GM19025 (cell line): ENCODE results near the gene SND1.
"Not testable (repeated sequence)": the region's sequence is repeated elsewhere in the genome, so short reads cannot be mapped to it uniquely, and the experiment has no call there.

ENCODE experiments used
- ATAC-seq: cut with Tn5 transposase; IDR thresholded peaks from one replicate; pipeline ENCODE4 v1.9.1; 2021; ENCODE audit warnings: mild to moderate bottlenecking, low read depth, moderate library complexity; ENCODE audit not compliant: unreplicated experiment

SND1 gene

DNA sequence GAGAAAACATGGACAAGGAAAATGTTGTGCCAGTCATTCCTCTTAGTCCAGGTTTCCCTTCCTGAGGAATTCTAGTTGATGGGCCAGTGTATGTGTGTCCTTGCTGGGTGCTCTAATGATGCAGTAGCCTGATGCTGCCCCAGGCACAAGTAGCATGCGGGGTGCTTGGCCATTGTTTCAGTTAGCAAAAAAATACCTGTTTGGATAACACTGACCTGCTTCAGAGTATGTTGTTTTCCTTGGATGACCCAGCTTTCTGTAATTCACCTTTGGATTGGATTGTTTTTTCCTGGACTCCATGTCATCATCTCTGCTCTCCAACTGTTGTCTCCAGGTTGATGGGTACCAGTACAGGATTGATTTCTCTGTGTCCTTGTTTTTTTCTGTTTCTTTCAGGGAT is 169.2 kb downstream of the SND1 start:
- ATAC-seq: no peak

DNA sequence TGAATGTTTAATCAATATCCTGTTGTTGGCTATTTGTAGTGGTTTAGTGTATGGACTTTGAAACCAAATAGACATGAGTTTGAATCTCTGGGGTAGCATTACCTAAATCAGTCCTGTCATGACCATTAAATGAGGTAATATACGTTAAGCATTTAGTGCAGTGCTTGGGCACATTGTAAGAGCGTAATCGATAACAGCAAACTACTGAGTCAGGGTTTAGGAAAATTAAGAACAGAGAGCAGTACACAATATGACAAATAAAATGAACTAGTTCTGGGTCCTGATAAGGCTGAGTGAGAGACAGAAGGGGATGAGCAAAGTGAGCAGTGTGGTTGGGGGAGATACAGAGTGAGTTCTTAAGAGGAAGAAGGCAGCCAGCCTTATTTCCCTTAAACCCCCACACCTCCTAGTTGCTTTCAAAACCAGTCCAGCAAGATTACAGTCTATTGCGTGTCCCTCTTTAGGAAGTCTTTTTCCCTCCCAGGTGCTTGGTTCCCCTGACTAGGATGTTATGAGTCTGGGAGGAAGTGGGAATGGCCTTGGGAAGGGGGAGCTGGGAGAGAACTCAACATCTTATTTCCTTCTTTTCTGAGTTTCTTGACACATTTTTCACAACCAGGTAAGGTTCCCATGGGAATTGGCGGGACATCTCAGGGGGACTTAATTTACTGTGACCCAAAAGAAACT is 171.0 kb downstream of the SND1 start:
- ATAC-seq: no peak

DNA sequence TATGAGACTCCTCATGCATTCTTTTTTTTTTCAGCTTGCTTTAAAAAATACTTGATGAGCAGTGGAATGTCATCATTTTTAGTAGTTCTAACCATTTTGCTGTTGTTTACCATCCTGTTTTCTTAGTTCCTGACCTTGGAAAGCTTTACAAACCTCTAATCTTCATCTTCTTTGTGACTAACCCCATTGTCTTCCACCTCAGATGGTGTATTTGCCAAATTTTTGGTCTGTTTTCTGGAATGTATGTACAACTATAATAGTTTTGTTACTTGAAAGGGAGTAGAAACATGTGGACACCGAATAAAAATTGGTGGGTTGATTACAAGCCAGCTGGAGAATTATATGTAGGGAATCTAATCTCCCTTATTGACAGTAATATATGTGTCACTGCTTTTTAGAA is 172.7 kb downstream of the SND1 start:
- ATAC-seq: no peak

DNA sequence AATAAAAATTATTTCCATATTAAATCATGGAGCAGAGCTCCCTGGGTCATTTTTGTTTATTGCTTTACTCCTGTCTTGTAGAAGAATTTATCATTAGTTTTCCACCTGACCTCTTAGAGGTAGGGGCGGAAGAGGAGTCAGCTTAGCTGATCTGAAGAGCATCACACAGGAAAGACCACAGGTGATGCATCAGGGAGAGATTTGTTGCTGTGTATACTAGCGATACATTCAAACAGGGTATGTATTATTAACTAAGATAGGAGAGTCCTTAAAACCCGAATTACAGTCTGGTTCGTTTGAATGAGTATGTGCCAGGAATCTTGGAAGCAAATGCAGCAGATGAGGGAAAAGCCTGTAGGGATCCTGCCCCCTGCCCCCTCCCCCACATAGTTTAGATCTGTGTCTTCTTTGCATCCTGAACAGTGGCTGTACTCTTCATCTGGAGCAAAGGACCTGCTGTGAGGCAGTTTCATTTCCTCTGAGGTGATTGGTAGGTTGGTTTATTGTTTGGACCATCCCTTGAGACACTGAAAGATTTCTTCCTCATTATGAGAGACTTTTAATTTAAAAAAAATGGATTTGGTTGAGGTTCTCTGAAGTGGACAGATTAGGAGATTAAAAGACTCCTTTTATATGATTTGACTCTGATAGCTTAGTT is 177.0 kb downstream of the SND1 start:
- ATAC-seq: no peak

DNA sequence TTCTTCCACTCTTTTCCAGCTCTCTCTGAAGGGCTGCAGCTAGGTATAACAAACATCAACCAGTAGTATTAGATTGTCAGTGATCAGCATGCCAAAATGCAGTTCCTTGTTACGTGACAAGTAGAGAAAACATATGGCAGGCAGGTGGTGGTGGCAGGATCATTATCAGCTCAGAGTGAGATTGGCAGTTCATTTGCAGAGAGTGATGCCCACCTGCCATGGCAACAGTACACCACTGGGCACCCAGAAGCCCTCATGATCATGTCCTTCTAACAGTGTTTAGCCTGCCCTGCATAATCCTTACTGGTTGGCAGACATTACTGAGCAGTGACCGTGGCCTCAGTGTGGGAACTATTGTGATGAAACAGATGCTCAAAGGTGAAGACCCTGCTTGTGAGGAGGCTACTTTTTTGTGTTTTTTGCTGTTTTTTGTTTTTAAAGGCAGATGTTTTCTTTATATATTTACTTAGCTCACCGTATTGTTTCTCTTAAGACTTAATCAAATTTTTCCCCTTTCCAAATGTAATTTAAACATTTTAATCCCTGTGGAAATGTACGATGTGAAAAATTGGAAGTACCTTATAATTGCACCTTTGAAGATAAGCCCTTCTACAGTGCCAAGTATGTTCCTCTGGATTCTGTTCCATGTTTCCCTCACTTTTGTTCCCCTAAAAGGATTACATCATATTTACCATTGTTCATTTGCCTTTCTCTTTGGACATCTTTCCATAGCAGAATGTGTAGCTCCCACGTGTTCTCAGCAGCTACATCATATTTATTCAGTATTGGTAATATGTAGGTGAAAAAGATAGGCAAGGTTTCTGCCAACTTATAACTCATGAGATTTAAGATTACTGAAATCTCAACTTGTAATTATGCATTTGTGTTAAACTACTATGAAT is 179.6 kb downstream of the SND1 start:
- no peak for ATAC-seq

DNA sequence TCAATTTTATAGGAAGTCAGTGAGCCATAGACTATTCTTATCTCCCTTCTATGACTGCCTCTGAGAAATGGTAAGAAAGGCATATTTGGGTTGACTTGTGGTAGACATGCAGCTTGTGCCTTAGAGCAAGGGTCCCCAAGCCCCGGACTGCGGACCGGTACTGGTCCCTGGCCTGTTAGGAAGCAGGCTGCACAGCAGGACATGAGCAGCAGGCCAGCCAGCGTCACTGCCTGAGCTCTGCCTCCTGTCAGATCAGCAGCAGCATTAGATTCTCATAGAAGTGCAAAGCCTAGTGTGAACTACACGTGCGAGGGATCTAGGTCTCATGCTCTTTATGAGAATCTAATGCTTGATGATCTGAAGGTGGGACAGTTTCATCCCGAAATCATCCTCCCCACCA is 180.6 kb downstream of the SND1 start:
- ATAC-seq: no peak

DNA sequence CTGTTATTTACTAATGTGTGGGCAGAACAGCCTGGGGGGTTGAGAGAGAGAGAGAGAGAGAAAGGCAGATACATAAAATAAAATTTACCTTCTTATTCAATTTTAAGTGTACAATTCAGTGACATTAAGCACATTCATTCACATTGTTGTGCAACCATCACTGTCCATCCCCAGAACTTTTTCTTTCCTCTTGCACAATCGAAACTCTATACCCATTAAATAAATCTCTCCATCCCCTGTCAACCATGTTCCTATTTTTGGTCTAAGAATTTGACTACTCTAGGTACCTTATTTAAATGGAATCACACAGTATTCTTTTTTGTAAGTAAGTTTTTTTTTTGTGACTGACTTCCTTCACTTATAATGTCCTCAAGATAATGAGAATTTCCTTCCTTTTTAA is 181.6 kb downstream of the SND1 start:
- no peak for ATAC-seq

DNA sequence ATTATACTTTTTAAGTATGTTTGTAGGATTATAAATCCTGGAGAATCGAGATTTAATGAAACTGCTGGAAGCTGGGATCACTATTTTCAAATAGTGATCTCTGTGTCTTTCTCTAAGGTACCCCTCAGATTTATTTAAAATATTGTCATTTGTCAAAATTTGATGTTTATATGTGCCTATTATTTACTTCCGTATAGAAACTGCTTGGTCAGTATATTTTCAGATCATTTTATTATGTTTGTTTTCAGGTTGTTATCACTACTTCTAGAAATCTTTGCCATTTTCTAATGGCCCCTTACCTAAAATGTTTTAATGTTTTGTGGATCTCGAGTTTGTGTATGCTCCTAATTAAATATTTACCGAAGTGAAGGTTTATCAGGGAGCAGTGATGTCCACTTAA is 183.7 kb downstream of the SND1 start:
- no peak for ATAC-seq

DNA sequence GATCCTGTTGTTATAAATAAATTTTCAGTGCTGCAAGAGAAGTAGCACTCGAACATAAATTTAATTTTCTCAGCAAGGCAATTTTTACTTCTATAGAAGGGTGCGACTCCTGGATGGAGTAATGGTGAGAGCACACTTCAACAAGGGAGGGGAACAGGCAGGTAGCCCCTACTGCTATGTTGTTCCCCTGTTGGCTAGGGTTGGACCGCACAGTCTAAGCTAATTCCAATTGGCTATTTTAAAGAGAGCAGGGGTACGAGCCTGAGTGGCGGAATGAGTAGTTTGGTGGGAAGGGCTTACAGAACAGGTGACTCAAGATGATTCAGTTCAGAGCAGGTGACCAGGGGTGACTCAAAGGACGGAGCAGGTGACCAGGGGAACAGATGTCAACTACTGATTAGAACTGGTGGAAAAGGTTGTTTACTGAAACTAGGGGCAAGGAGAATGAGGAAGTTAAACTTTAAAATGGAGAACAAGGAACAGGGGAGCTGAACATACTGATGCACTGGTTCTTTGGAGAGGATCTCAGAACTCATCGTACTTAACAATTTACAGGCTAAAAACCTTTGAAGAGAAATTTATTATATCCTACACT is 185.9 kb downstream of the SND1 start:
- ATAC-seq: not testable (repeated sequence)

DNA sequence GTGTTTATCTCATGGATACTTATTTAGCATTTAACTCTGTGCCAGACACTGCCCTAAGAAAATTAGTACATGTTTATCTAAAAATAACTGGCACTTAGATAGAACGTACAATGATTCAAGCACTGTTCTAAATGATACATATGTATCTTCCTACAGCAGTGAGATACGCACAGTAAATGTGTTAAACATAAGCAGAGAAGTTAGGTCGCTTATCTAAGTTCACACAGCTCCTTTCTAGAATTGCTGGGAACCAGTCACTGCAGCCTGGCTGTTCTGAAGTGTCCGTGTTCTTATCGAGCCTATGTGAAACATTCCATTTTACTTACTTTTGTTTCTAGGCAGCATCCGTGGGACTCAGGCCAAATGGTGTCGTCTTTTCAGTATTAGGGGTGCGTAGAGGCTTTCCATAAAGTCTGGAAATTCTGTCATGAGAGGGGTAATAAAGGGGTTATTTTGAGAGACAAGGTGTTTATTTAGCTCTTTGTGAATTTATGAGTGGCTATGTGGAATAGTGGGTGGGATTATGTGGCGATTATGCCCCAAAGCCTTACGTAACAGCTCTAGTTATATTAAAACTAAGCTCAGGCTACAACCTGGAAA is 186.9 kb downstream of the SND1 start:
- no peak for ATAC-seq

DNA sequence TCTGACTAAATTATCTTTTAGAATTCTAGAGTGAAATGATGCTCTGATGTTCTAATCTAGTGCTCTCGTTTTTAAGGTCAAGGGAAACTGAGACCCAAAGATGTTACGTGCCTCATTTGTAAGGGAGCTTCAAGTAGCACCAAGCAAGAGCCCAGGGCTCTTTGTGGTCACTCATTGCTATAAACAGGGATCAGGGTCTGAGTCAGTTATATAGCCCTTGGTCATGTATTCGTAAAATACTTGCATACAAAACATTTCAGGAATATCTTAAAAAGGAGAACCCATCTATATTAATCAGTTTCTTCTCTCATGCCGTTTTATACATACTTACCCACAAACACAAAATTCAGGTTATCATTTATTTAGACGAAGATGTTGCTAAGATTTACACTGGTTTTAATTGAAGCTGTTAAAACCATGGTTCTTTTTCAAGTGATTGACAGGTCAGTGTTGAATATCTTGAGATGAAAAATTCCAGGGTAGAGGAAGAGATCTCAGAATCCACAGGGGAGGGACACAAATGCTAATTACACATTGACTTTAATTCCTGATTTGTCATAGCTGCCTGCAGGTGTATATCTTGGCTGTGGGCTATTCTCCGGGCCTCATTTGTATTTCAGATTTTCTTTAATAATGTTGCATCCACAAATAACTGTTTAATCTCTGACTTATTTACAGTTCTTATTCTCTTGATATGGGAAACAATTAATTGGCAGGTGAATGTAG is 188.4 kb downstream of the SND1 start:
- ATAC-seq: no peak

DNA sequence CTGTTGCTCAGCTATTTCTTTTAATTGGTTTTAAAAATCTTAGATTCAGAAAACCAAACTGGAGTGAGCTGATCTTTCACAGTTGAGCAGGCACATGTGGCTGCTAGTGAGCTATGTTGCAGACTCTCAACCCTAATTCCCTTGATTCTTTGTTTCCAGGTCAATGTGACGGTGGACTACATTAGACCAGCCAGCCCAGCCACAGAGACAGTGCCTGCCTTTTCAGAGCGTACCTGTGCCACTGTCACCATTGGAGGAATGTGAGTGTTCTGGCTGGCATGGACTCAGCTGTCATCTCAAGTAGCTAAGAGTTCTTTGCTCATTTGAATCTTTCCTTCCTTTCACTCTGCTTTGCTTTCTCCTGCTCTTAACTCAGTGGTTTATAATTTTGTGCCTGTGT is 192.2 kb downstream of the SND1 start:
- ATAC-seq: no peak

DNA sequence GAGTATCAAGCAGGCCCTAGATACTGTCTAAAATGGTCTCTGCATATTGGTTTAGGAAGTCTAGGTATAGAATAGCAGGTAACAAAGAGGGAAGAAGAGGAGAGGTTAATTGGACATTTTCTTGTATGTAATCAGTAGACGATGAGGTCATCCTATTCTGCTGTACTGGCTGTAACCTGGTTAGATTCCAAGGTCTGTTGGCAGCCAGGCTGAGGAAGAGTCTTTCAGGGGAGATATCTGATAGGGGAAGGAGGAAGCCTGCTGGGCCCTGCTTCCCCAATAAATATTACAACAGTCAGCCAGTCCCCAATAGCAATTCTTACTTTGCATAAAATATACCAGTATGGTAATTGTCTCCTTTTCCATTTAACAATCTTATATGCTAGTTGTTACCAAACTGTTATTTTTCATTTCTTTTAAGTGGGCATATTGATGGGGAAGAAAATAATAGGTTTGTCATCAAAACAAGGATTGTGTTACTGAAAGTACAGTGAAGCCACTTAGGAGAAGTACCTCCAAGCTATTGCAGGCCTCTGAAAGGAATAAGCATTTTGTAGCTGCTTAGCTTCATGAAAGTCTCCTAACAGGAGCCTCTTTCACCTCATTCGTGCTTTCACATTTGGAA is 192.8 kb downstream of the SND1 start:
- no peak for ATAC-seq

DNA sequence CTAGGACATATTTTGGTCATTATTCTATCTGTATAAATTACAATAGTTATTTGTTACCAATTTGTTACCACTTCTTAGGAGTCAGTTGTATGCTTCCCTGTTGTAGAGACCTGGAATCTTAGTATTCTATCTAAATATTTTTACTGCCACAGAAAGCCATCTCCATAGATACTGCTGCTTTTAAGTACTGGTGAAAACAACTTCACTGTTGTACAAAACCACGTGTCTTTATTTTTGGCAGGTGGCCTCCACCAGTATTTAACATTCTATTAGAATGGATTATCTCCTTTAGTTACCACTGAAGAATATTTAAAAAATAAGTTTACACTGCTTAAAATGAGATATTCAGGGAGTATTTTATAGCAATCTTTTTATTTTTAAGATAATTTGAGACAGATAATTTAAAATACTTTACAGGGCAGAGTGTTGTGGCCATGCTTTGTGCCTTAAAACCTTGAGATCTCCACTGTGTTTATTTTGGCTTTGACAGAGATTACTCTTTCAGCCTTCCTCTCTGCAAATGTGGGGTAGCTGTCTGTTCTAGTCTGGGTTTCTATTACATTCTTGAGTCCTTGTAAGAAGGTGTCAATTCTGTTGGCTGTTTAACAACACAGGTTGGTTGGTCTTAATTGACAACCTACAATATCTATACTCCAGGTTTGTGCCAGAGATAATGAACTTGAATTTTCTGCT is 193.7 kb downstream of the SND1 start:
- ATAC-seq: no peak

DNA sequence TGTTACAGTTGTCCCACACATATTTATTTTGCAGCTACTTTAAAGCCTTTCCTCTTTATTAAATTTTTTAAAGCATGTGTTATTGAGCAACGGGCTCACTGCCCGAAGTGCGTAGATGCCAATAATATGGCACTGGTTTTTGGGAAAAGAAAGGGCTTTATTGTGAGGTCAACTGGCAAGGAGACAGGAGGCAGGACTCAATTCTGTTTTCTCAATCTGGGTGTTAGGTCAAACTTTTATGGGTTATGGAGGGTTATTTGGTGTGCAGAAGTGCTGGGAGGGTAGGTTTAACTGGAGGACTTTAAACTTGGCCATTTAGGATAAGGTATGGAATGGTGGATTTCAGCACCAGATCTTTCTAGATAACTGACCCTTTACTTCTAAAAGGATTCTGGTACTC is 195.6 kb downstream of the SND1 start:
- no peak for ATAC-seq

DNA sequence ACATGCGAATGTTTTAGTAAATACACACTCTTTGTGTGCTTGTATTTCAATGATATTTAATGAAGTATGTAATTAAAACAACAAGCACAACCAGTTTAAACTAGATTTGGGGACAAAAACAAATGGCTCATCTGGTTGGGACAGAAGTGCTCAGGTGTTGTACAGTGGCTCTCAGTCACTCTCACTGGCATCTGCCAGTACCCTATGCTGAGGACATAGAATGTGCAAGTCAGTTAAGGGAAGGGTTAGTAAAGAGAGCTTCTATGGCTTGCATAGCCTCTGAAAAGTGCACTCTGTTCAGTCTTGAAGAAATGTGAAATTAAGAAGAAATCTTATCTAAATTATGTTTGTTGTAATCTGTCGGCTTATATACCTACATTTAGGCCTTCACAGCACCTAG is 196.2 kb downstream of the SND1 start:
- no peak for ATAC-seq

DNA sequence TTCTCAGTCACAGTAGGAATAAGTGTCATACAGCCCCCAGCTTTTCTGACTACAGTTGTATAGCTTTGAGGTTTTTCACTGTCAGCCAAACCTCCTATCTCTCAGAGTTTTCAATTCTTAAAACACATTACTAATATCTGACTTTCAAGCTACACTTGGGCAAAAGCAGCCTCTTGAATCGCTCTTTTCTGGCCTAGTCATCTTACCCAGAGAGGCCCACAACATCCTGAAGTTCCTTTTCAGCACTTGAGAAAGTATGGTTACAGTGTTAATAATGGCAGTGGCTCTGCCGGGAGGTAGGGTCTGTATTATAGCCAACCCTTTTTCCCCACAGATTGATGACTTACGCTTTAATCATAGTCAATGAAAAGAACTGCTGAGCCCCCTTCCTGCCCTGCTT is 198.2 kb downstream of the SND1 start:
- no peak for ATAC-seq

DNA sequence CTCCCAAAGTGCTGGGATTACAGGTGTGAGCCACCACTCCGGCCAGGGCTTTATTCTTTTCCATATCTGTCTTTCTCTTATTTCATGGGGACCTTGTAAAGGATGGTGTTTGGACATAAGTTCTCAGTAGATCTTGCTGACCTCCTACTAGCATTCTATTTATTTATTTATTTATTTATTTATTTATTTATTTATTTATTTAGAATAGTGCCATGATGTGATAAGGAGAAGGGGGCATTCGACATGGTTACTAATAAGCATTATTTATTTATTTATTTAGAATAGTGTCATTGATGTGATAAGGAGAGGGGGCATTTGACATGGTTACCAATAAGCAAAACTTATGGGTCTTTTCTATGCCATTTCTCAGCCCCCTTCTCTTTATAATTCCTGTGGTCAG is 202.4 kb downstream of the SND1 start:
- ATAC-seq: no peak

DNA sequence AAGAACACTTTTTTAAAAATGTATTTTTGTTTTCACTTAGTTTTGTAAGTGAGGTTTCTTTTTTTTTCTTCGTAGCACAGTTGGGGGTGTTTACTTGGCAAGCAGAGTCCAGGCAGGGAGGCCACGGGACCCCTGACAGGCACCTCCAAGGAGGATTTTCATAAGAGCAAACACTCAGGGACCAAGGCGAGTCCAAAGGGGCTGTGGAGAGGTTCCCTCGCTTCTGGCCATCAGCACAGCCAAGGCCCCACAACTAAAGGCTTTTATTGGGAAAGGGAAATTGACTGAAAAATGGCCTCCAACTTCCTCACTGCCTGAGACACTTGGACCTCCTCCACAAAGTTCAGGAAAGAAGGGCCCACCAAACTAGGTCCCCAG is 205.5 kb downstream of the SND1 start:
- ATAC-seq: no peak
